ENCODE measurements around the gene GLB1L3.
A peak's percentile ranks its signal among the peaks of the same experiment; 100 is the strongest.

GLB1L3 gene

DNA sequence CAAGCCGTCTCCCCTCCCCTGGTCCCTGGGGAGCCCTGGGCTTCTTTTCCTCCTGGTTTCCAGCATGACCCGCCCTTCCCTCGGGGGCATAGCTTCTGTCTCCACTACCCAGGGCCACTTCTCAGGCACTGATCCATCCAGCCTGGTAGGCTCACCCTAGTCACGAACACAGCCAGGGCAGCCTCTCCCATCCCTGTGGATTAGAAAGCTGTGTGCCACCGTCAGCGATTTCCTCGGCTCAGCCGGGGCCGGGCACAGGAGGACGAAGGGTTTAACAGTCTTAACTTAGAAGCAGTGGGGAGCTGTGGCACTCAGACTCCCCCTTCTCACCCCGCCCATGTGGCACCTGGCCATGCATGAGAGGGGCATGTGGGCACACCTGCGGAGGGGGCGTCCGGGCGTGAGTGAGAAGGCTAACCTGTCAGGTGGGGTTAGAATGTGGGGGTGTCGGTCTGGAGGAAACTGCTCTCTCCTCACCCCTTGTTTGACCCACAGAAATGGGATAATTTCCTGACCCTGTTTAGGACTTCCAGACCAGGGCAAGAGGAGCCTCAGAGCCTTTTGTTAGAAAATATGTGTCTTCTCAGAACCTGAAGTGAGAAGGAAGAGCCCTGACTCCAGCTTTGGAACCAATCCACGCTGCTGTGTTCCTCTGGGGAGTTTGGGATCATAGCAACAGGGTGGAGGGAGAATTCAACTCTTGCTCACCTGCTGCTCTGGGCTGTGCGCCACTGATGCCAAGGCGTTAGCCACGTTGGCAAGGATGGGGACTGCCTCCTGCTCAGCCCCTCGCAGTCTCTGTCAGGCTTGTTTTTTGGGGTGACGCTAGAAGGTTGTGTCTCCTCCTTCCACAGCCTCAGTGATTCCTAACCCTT is 70.2 kb downstream of the GLB1L3 start:
- DNase-seq, result no peak

- DNase-seq, result no peak
Measured at GRCh38 chr11:134346976-134347350, 70.8 kb downstream of the GLB1L3 start.

GRCh38 chr11:134347441-134347840 is 71.3 kb downstream of the GLB1L3 start:
- no peak for DNase-seq

- DNase-seq, result no peak
Measured at GRCh38 chr11:134349109-134349801, 73.1 kb downstream of the GLB1L3 start.

- DNase-seq, result no peak
Measured at GRCh38 chr11:134349802-134350355, 73.7 kb downstream of the GLB1L3 start.

DNA sequence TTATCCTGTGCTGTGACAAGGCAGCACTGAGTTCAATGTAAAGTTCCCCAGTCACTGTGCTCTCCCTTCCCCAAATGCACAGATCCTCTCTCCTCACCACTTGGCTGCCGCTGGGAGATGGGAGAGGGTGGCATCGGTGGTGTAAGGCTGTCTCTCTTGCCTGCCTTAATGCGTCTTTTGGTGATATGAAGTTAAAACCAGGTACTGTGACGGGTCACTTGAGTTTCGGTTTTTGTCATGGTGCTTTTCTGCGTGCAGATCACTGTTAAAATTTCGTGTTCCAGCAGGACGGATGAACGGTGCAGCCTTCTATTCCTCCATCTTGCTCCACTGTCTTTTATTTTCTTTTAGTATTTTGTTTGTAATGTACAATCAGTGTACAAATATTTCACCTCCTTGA is 74.2 kb downstream of the GLB1L3 start:
- DNase-seq, result no peak

DNA sequence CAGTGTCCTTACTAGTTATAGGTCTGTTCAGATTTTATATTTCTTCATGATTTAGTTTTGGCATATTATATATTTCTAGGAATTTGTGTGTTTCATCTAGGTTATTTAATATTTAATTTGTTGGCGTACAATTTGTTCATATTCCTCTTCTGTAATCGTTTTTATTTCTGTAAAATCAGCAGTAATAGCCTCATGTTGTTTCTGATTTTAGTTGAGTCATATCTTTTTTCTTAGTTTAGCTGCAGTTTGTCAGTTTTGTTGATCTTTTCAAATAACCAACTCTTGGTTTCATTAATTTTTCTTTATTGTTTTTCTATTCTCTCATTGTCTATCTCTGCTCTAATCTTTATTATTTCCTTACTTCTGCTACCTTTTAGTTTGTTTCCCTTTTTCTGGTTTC is 75.9 kb downstream of the GLB1L3 start:
- no peak for DNase-seq

DNA sequence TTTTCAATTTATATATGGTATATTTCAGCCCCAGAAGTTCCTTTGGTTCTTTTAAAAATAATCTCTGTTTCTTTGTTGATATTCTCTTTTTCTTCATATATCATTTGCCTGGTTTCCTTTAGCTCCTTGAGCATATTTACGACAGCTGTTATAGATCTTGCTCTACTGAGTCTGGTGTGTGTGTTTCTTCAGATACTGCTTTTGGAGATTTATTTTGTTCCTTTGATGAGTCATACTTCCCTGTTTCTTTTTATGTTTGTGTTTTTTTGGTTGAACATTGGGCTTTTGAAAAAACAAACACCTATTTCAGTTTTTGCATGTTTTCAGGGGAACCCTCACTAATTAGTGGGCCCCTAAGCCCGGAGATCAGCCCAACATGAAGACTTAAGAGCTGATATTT is 79.0 kb downstream of the GLB1L3 start:
- DNase-seq, result no peak

DNA sequence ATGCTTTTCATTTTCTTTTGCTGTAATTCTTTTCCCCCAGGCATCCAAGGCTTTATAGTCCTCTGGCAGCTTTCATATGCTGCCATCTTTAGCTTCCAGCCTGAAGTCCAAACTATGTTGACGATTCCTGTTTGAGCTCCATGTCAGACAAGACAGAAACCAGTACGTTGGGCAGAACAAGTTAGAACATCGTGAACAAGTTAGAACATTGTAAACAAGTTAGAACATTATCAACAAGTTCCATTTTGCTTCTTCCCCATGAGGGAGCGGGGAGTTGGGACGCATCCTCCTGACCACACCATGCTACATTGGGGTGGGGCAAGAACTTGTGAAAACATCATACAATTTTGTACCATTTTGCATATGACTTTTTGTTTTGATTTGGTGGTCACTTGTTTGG is 79.5 kb downstream of the GLB1L3 start:
- DNase-seq, result no peak

DNA sequence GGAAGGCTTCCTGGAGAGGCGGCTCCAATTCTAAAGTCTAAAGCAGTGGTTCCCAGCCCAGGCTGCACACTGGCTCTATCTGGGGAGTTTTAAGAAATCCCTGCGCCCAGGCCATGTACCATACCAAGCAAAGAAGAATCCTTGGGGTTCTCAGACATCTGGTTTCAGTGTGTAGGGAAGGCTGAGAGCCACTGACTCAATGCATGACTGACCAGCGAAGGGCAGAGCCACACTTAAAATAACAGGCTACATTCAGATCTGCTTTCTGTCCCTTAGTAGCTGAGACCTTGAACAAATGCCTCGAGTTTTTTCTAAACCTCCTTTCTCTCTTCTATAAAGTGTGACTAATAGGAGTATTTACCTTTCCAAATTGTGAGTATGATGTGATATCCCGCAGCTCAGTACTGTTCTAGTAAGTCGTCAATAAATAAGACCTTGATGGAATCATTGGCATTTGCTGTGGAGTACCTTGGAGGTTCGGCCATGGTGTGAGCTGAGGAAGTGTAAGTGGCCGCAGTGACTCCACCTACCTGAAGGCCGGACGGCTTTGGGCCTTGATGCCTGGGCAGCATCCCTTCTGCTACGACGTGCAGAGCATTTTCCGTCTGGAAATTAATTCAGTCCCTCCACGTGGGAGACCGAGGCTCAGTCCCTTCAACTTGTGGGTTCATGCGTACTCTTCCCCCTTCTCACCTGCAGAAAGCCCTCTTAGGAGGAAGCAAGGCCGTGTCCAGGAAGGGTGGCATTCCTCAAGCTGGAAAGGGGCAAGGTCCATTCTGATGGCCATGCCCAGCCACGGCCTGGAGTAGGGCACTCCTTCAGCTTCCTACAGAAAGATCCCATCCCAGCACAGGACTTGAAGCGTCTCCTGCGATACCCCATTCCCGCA is 80.7 kb downstream of the GLB1L3 start:
- DNase-seq, result no peak

- DNase-seq, result no peak
Measured at GRCh38 chr11:134357545-134357839, 81.3 kb downstream of the GLB1L3 start.

- no peak for DNase-seq
Measured at GRCh38 chr11:134358165-134358855, 82.1 kb downstream of the GLB1L3 start.

DNA sequence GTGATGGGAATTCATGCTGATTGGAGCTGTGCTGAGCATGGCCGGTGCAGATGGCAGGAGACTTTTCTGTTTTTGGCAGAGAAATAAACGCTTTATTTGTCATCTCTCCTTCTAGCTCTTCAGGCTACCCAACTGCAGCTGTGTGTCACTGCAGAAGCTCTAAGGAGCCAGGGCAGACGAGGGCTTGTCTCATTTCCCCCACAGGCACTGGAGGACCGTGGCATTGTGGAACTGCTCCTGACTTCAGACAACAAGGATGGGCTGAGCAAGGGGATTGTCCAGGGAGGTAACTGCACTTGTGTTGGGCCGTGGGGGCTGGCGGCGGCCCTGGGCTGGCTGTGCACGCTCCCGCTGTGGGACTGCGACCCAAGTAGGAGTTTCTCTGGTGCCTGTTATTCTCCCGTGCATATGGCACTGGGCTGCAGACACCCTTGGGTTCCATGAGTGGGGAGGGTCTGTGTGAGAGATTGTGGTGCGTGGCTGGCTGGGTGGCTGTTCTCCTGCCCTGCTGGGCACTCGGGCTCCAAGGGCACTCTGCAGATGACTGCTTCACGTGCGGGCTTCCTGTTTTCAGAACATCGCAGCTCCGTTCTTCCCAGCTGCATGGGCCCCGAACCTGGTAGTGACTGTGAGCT is 82.8 kb downstream of the GLB1L3 start:
- DNase-seq, result no peak

DNA sequence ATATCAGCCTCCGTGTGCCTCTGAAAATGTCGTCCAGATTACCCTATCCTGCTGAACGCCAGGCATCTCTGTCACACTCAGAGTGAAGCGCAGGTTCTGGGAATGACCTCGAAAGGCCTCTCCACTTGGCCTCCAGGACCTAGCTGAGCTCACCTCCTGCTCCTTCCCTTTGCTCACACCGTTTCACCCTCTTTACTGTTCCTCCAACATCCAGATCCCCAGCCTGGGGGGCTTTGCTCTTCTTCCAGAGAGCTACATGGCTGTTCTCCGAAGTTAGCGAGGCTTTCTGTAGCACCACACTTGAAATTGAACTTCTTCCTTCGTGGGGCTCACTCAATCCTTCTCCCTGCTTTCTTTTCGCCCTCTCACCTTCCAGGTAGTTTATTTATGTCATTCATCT is 83.5 kb downstream of the GLB1L3 start:
- DNase-seq, result no peak

GRCh38 chr11:134360050-134360835 is 84.1 kb downstream of the GLB1L3 start:
- peak; percentile 16 for DNase-seq

- no peak for DNase-seq
Measured at GRCh38 chr11:134361661-134362060, 85.5 kb downstream of the GLB1L3 start.

DNA sequence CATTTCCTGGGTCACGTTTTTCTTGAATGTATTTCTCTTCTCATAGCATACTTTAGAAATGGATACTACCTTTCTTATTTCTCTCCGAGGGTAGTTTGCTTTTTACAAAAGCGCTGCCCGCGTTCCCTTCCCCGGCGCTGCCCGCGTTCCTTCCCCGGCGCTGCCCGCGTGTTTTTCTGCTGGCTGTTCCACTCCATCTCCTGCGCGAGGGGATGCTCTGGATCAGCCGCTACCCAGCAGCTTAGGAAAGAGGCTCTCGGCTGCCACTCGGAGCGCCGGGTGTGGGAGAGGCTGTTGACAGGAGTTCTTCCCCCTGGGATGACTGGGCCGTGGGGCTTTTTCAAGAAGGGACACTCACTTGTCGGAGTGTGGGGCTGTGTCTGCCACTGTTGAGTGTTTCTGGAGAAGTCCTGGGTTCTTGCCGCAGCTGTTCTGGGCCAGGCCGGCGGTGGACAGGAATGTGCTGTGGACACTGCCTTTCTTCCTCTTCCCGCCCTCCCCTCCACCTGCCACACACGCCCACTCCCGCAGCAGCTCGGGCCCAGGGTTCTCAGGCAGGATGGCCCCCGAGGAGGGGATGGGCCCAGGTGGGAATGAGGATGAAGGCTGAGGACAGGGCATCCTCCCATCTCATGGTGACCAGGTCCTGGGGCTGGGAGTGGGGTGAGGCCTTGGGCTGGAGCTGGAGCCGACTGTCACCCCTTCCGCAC is 86.2 kb downstream of the GLB1L3 start:
- no peak for DNase-seq

DNA sequence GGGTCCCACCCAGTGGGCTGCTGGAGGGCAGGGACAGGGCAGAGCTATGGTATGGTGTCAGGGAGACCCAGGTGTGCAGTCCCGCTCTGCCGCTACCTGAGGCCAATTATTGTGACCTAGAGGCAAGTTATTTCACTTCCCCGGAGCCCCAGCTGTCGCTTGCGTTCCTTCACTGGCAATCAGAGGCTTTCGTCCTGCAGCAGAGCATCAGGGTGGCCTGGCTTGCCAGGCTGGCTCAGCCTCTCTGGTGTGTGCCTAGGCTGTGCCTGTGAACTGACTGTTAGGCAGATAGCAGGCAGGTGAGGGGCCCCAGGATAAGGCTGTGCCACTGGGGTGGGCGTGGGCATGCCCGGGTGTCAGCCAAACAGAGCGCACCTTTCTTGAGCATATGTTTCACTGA is 87.0 kb downstream of the GLB1L3 start:
- DNase-seq, result no peak

GRCh38 chr11:134363592-134363991 is 87.4 kb downstream of the GLB1L3 start:
- no peak for DNase-seq

DNA sequence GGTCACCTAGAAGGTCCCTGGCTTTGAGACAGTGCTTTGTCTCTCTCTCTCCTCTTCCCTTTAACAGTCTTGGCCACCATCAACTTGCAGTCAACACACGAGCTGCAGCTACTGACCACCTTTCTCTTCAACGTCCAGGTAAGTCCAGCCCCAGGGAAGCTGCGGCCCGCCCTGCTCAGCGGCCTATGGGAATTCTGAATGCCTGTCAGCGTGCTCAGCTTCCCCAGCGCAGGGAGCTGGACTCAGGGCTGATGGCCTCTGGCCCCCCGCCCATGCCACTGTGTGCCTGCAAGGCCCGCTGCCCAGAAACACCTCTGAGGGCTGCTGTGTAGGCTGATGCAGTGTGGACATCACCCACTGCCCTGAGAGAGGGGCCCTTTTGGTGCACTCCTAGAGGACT is 88.1 kb downstream of the GLB1L3 start:
- DNase-seq, result no peak
